Coronary artery (tissue), 2 donors: ENCODE measurements around the gene CLIC3.

Experiments
- DNase-seq: peaks from one replicate; pipeline ENCODE4 v3.0.0-alpha.2; 2017; ENCODE audit warnings: low spot score
- H3K27ac ChIP-seq, 2 donors: fragments of 200-600 bp; sonication (generic); one replicate each; pipeline ENCODE4 v1.5.1; 2016 to 2019
- H3K4me3 ChIP-seq: fragments of 200-600 bp; sonication (generic); 2 replicates; pipeline ENCODE4 v1.5.1; 2016; ENCODE audit warnings: mild to moderate bottlenecking, moderate library complexity
- TF ChIP-seq, protein P1 (sequence below): fragments of 200-600 bp; sonication (generic); IDR thresholded peaks from one replicate; pipeline ENCODE4 v1.5.1; 2019; ENCODE audit warnings: antibody characterized with exemption

The CLIC3 gene

DNA sequence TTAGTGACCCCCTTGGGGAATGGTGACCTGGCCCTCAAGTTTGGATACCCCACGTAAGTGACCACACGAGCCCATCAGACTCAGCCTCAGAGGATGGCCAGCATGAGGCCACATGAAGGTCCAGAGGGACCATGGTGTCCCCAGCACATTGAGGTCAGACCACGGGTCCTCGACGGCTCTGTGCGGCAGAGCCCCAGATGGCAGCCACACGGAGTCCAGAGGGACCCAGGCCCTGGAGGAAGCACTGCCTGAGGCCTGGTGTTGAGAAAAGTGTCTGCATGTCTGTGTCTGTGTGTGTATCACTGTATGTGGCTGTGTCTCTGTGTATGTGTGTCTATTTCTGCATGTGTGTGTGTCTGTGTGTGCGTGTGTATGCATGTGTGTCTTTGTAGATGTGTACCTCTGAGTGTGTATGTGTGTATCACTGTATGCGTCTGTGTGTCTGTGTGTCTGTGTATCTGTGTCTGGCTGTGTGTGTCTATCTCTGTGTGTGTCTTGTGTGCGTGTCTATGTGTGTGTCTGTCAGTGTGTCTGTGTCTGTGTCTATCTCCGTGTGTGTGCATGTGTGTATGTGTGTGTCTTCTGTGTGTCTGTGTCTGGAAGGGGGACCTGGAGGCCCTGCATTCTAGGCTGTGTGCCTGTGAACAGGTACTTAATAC, 12.6 kb downstream of the CLIC3 start:
- TF ChIP-seq, protein P1, sequence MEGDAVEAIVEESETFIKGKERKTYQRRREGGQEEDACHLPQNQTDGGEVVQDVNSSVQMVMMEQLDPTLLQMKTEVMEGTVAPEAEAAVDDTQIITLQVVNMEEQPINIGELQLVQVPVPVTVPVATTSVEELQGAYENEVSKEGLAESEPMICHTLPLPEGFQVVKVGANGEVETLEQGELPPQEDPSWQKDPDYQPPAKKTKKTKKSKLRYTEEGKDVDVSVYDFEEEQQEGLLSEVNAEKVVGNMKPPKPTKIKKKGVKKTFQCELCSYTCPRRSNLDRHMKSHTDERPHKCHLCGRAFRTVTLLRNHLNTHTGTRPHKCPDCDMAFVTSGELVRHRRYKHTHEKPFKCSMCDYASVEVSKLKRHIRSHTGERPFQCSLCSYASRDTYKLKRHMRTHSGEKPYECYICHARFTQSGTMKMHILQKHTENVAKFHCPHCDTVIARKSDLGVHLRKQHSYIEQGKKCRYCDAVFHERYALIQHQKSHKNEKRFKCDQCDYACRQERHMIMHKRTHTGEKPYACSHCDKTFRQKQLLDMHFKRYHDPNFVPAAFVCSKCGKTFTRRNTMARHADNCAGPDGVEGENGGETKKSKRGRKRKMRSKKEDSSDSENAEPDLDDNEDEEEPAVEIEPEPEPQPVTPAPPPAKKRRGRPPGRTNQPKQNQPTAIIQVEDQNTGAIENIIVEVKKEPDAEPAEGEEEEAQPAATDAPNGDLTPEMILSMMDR, result no peak
- H3K4me3 ChIP-seq, result no peak overlapping the region
- no peak overlapping the region for H3K27ac ChIP-seq
- DNase-seq, result no peak

DNA sequence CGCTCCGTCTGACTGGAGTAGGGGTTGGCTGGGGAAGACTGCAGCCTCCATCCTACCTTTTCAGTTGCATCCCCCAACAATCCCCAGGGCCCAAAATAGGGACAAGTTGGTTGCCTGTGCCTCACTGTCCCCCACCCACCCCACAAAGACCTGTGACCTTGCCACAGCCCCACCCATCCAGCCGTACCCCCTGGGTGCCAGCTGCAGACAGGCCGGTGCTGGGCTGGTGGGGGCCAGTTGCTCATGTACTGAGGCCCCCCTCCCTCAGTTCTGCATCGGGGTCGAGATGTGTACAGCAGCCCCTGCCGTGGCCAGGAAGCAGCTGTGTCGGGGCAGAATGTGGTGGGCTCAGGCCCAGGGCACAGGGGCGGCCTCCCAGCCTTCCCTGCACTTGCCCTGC, 13.2 kb downstream of the CLIC3 start:
- TF ChIP-seq, protein P1, result no peak
- no peak overlapping the region for H3K27ac ChIP-seq

DNA sequence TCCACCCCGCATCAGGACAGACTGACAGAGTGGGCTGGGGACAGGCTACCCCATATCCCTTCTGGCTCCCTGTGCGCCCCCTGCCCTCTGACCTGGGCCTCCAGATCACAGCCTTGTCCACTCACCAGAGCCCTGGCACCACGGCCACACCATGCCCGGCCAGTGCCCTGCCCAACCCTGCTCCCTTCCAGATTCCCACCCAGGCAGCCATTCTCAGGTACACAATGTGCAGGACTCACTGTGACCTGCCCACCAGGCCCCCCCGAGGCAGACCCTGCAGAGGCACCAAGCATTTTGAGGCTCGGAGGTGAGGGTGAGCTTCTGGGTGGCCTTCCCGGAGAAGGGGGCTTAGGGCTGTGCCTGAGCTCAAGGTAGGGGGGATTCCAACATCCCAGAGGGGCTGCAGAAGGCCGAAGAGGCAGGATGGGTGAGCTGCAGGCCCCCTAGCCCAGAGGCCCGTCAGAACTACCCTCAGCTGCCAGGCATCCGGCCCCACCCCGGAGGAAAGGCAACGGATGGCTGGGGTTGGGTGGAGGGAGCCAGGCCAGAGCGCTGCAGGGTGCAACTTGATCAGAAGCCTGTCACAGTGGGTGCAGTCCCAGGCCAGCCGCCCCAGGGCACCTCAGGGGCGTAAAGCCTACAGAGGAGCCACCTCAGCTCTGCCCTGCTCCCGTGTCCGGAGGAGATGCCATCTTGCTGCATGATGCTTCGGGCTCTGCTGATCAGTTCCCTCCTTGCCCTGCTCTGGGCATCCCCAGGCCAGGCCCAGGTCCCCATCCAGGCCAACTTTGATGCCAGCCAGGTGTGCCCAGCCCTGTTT, 13.9 kb downstream of the CLIC3 start, which contains the start of gene LCNL1:
TSS of gene LCNL1 (plus strand) at position 762 of the 820 bp plus-strand sequence. CDS start 594 bp downstream, outside the sequence.
- no peak for DNase-seq
- H3K4me3 ChIP-seq, result no peak within 1 kb of the TSS
- H3K27ac ChIP-seq, result peak within 1 kb of the TSS in 1 of 2 donors; percentile 37

More for the DNA sequence above, 13.2 kb downstream of the CLIC3 start:
- H3K4me3 ChIP-seq, result no peak overlapping the region
- no peak for DNase-seq

DNA sequence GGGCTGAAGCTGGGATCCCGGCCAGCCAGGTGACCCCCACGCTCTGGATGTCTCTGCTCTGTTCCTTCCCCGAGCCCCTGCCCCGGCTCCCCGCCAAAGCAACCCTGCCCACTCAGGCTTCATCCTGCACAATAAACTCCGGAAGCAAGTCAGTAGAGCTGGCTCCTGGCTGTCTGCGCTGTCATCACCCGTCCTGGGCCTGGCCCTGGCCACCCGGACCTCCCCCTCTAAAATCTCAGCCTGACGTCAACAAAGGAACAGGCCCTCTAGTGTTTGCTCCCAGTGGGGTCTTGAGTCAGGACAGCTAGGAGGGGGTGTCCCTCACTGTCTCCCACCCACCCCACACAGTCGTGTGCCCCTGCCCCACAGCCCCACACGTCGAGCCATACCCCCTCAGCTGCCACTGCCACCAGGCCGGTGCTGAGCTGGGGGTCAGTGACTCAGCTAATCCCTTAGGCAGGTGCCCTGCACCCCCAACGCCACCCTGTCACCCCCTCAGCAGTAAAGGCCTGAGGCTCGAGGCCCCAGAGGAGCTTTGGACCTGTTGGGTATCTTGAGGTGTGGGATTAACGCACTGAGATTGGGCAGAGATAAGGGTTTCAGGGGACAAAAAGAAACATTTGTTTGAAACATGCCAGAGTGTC, 14.7 kb downstream of the CLIC3 start:
- TF ChIP-seq, protein P1, result no peak
- DNase-seq, result no peak
- H3K27ac ChIP-seq, result peak overlapping the region in 1 of 2 donors; percentile 54
- no peak overlapping the region for H3K4me3 ChIP-seq

More for the DNA sequence above, 13.9 kb downstream of the CLIC3 start, which contains the start of gene LCNL1:
- TF ChIP-seq, protein P1, result no peak

DNA sequence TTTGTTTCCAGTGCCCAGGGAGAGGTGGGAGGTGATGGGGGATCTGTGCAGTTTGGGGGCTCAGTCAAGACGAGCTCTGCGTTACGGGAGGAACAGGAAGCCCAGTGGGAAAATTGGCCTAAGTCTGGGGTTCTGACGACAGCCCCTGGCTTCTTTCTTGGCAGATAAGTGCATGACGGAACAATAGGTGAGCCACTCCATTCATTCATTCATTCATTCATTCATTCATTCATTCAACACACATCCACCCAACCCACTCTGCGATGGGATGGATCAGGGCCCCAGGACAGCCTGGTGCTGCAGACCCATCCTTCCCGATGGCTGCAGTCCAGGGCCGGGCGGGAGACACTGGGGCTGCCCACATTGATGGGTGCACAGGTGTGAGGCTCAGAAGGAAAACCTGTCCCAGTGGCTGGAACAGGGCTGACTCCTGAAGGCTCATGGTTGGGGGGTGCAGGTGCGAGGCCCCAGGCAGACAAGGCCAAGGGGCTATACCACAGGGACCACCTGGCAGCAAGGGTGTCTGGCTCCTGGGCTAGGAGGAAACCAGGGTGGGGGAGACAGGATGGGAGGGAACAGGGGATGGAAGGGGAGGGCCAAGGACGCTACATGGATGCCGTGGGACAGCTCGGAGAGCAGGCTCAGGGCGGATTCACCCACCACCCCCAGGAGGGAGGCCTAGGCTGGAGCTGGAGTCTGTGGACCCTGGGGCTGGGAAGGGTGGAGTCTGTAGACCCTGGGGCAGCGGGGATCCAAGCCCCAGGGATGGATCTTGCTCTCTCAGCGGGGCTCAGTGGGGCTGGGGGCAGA, 15.5 kb downstream of the CLIC3 start:
- no peak for DNase-seq
- TF ChIP-seq, protein P1, result no peak
- peak overlapping the region in 1 of 2 donors; percentile 54 for H3K27ac ChIP-seq
- no peak overlapping the region for H3K4me3 ChIP-seq

DNA sequence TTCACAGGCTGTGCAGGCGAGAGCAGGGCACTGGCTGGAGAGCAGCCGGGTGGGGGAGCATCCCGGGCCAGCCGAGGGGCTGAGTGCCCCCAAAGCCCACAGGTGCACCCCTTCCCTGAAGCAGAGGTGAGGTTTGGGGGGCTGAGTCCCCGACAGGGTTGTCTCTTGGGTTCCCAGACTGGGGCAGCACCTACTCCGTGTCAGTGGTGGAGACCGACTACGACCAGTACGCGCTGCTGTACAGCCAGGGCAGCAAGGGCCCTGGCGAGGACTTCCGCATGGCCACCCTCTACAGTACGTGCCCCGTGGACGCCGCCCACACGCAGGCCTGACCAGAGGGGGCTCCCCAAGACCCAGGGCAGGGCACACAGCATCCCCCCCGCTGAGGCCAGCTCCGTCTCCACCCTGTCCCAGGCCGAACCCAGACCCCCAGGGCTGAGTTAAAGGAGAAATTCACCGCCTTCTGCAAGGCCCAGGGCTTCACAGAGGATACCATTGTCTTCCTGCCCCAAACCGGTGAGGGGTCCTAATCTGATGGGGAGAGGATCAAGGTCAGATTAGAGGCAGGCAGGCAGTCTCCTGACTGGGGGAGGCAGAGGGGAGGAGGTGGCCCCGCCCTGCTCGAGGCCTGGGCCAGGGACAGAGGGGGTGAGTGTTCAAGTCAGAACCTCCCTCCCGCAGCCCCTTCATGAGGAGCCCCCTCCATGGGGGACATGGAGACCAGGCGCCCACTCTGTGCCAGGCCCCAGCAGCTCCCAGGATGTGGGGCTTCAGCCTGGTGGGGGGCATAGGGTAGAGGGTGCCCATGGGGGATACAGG, 16.4 kb downstream of the CLIC3 start:
- no peak for DNase-seq

More for the DNA sequence above, 16.4 kb downstream of the CLIC3 start:
- Histone ChIP-seq H3K27ac (no peak overlapping the region), H3K4me3 (no peak overlapping the region)
- TF ChIP-seq, protein P1, result no peak
